AG04450 (cell line): ENCODE results near the gene QKI. TPM values are rescaled to one million over a fixed set of nuclear protein-coding genes. Genes with fewer than 3 reads are reported as not detected.

Experiments
- CTCF ChIA-PET: fragments of 300-600, 350-600 bp; formaldehyde crosslinking; extraction: SDS; loops from one replicate; lab custom pipeline; 2022; ENCODE audit warnings: antibody characterized with exemption, inconsistent platforms; lab: Charles Lee
- POLR2A ChIA-PET: fragments of 350-600 bp; formaldehyde crosslinking; extraction: SDS; loops from one replicate; lab custom pipeline; 2021; ENCODE audit warnings: antibody characterized with exemption, inconsistent platforms; lab: Yijun Ruan, JAX
- DNase-seq: peaks from one replicate; pipeline ENCODE4 v3.0.0-alpha.2; 2011; ENCODE audit warnings: low read depth, low spot score
- H3K27ac ChIP-seq: one replicate; pipeline ENCODE4 v1.5.1; 2012; ENCODE audit warnings: low read depth, low read length, control low read depth
- H3K27me3 ChIP-seq: one replicate; pipeline ENCODE4 v1.6.0; 2012; ENCODE audit warnings: low read length; ENCODE audit not compliant: control insufficient read depth, insufficient read depth
- H3K4me3 ChIP-seq: 2 replicates; pipeline ENCODE4 v1.5.1; 2011; ENCODE audit warnings: mild to moderate bottlenecking, low read depth, low read length, control low read depth
- H3K9me3 ChIP-seq: 2 replicates; pipeline ENCODE4 v1.5.1; 2012; ENCODE audit warnings: low read length; ENCODE audit not compliant: control insufficient read depth, insufficient read depth
- CTCF ChIP-seq: IDR thresholded peaks from 2 replicates; pipeline ENCODE4 v1.5.1; 2011; ENCODE audit warnings: low read depth, low read length, control low read depth, inconsistent platforms
- polyA plus RNA-seq: library from polyadenylated mRNA; depleted of rRNA; stranded (reverse); fragments of >200 nt; gene quantifications from 2 replicates; pipeline ENCODE4 v1.2.3, GENCODE V29; 2011

The QKI gene
- polyA plus RNA-seq, 1 experiment = 165 TPM

- POLR2A ChIA-PET = no interaction called here
- CTCF ChIA-PET = interaction anchor here (0.6 to 2.0 kb wide), 12 partner anchors 9 to 150 kb away, joined by 3 to 7 read pairs (median 4); no protein-coding TSS in a partner anchor
- no peak overlapping the region for H3K4me3 ChIP-seq
Measured at GRCh38 chr6:163554663-163555062, 140.1 kb downstream of the QKI start.

GRCh38 chr6:163559661-163560060, 145.1 kb downstream of the QKI start:
- CTCF ChIA-PET = interaction anchor here (0.5 to 0.6 kb wide), 2 partner anchors 143 to 513 kb away, joined by 3 read pairs; no protein-coding TSS in a partner anchor
- no peaks in the 10 kb centered on the region for H3K27me3 ChIP-seq

More at GRCh38 chr6:163554663-163555062, 140.1 kb downstream of the QKI start:
- Histone ChIP-seq H3K9me3 (no peaks in the 10 kb centered on the region), H3K27ac (no peak overlapping the region), H3K27me3 (no peaks in the 10 kb centered on the region)
- DNase-seq = no peak
- TF ChIP-seq CTCF = peak; percentile 60

GRCh38 chr6:163563318-163563717, 148.8 kb downstream of the QKI start:
- no peak overlapping the region for H3K27ac ChIP-seq
- DNase-seq = no peak
- no peak overlapping the region for H3K4me3 ChIP-seq
- no peaks in the 10 kb centered on the region for H3K27me3 ChIP-seq
- ChIA-PET POLR2A (no interaction called here), CTCF (interaction anchor here (2.0 kb wide), 1 partner anchor 9 kb away, joined by 5 read pairs; no protein-coding TSS in a partner anchor)
- no peaks in the 10 kb centered on the region for H3K9me3 ChIP-seq
- no peak for TF ChIP-seq CTCF

More at GRCh38 chr6:163559661-163560060, 145.1 kb downstream of the QKI start:
- DNase-seq = no peak
- POLR2A ChIA-PET = no interaction called here
- Histone ChIP-seq H3K9me3 (no peaks in the 10 kb centered on the region), H3K4me3 (no peak overlapping the region), H3K27ac (no peak overlapping the region)
- TF ChIP-seq CTCF = no peak

- H3K9me3 ChIP-seq = no peaks in the 10 kb centered on the region
- no peaks in the 10 kb centered on the region for H3K27me3 ChIP-seq
- ChIA-PET POLR2A (no interaction called here), CTCF (interaction anchor here (2.0 kb wide), 1 partner anchor 10 kb away, joined by 5 read pairs; no protein-coding TSS in a partner anchor)
- no peak overlapping the region for H3K27ac ChIP-seq
- no peak overlapping the region for H3K4me3 ChIP-seq
- no peak for DNase-seq
- no peak for TF ChIP-seq CTCF
Measured at GRCh38 chr6:163564534-163564933, 150.0 kb downstream of the QKI start.

- Histone ChIP-seq H3K27me3 (no peaks in the 10 kb centered on the region), H3K27ac (no peak overlapping the region), H3K9me3 (no peaks in the 10 kb centered on the region), H3K4me3 (no peak overlapping the region)
- no peak for DNase-seq
- CTCF ChIA-PET = interaction anchor here (1.3 kb wide), 1 partner anchor 117 kb away, joined by 4 read pairs; no protein-coding TSS in a partner anchor
- no peak for TF ChIP-seq CTCF
- POLR2A ChIA-PET = no interaction called here
Measured at GRCh38 chr6:163565140-163565539, 150.6 kb downstream of the QKI start.
